Activated CD4-positive, alpha-beta T cell treated with anti-CD3 and anti-CD28 coated beads for 36 hours (primary cell): ENCODE results near the gene BLMH. TPM values are rescaled to one million over a fixed set of nuclear protein-coding genes. Genes with fewer than 3 reads are reported as not detected.
"Not testable (repeated sequence)": the region's sequence is repeated elsewhere in the genome, so short reads cannot be mapped to it uniquely, and the experiment has no call there.

Experiments used
- ATAC-seq: fragments of 200-7000 bp; cut with Tn5 transposase; one replicate; pipeline ENCODE4 v1.10.0; 2021; ENCODE audit warnings: mild to moderate bottlenecking, moderate library complexity
- CTCF ChIA-PET: fragments of 350-600 bp; sonication (Branson Sonifier 250); formaldehyde crosslinking; loops from one replicate; lab custom pipeline; 2021; ENCODE audit warnings: antibody characterized with exemption; lab: Charles Lee
- POLR2A ChIA-PET: fragments of 350-600 bp; sonication (Branson Sonifier 250); formaldehyde crosslinking; loops from one replicate; lab custom pipeline; 2021; ENCODE audit warnings: antibody characterized with exemption, inconsistent platforms; lab: Charles Lee
- DNase-seq: peaks from one replicate; pipeline ENCODE4 v3.0.0-alpha.2; 2020
- H3K27ac Mint-ChIP-seq: one replicate; pipeline ENCODE4 v1.8.0; 2021; ENCODE audit warnings: mixed read lengths
- H3K27me3 Mint-ChIP-seq: one replicate; pipeline ENCODE4 v1.8.0; 2021; ENCODE audit warnings: mixed read lengths
- H3K36me3 Mint-ChIP-seq: one replicate; pipeline ENCODE4 v1.8.0; 2021; ENCODE audit warnings: low read depth, mixed read lengths
- H3K4me1 Mint-ChIP-seq: one replicate; pipeline ENCODE4 v1.8.0; 2021; ENCODE audit warnings: mixed read lengths
- H3K4me3 Mint-ChIP-seq: one replicate; pipeline ENCODE4 v1.8.0; 2021; ENCODE audit warnings: mild to moderate bottlenecking, moderate library complexity, mixed read lengths
- H3K9me3 Mint-ChIP-seq: one replicate; pipeline ENCODE4 v1.8.0; 2021; ENCODE audit warnings: low read depth, mixed read lengths
- intact Hi-C, 2 experiments: fragments of 100-400 bp; cut with DNase I in 1 of 2; cut with micrococcal nuclease in 1 of 2; formaldehyde crosslinking; loops; one replicate each; pipeline versions ENCODE4 v1.14.2 to v1.15.1; 2022 to 2024; cut with DNase I, micrococcal nuclease
- total RNA-seq, 2 experiments: library from RNA; stranded (reverse); gene quantifications; one replicate each; pipeline ENCODE4 v1.2.3, GENCODE V29; 2021

Gene BLMH
- total RNA-seq, 2 experiments from 2014 or later = 54.3 to 74.5 TPM

DNA sequence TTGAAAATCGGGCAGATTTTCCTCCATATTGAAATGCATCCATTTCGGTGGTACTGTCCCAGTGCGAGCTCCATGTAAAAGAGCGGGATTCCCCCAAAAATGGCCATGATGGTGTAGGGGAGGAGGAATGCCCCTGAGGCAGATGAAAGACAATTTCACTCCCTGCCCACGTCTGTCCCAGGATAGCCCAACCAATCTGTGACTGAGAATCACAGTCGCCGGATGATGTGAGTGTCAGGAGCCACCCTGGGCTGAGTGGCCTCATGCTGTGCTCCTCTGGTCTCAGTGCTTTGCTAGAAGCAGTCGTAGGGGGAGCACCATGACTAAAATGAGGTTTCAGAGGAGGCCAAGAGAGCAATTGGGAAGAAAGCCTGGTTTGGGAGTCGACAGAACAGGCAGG is 72.9 kb downstream of the BLMH start:
- POLR2A ChIA-PET = no interaction called here
- H3K27me3 Mint-ChIP-seq = no peaks in the 10 kb centered on the region
- no peaks in the 10 kb centered on the region for H3K9me3 Mint-ChIP-seq
- intact Hi-C loops = no loop called here
- no peaks in the 10 kb centered on the region for H3K36me3 Mint-ChIP-seq
- H3K27ac Mint-ChIP-seq = no peak overlapping the region
- DNase-seq = no peak
- H3K4me3 Mint-ChIP-seq = no peak overlapping the region
- no peak for ATAC-seq
- CTCF ChIA-PET = interaction anchor here (0.6 kb wide), 1 partner anchor 15 kb away, joined by 3 read pairs; no protein-coding TSS in a partner anchor
- no peaks in the 10 kb centered on the region for H3K4me1 Mint-ChIP-seq

DNA sequence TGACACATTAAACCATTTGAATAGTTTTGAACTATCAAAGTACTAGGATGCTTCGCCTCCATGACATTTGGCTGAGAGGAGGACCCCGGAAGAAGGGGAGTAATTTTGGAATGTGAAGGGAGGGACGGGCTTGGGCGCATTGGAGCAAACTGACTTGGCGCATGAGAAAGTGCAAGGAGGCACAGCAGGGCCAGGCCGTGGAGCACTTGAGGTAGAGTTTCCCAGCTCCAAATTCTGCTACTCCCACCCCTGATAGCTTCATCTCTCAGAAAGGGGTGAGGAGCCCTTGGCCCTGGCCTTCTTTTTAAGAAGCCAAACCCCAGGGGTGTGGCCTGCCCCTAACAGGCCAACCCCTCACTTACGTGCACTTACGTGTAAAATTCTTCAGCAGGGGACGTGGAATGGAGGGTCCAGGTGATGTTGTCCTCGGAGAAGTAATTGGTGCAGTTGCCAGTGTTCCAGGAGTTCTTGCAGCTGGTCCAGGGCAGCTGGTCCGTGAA is 73.9 kb downstream of the BLMH start:
- ATAC-seq = no peak
- H3K4me1 Mint-ChIP-seq = no peaks in the 10 kb centered on the region
- no peak for DNase-seq
- CTCF ChIA-PET = interaction anchor here (0.6 to 1.1 kb wide), 3 partner anchors 14 to 1368 kb away, joined by 3 to 4 read pairs (median 3); no protein-coding TSS in a partner anchor
- no peak overlapping the region for H3K4me3 Mint-ChIP-seq
- no peaks in the 10 kb centered on the region for H3K27me3 Mint-ChIP-seq
- intact Hi-C loops = no loop called here
- H3K9me3 Mint-ChIP-seq = no peaks in the 10 kb centered on the region
- H3K27ac Mint-ChIP-seq = no peak overlapping the region
- no peaks in the 10 kb centered on the region for H3K36me3 Mint-ChIP-seq
- POLR2A ChIA-PET = no interaction called here

DNA sequence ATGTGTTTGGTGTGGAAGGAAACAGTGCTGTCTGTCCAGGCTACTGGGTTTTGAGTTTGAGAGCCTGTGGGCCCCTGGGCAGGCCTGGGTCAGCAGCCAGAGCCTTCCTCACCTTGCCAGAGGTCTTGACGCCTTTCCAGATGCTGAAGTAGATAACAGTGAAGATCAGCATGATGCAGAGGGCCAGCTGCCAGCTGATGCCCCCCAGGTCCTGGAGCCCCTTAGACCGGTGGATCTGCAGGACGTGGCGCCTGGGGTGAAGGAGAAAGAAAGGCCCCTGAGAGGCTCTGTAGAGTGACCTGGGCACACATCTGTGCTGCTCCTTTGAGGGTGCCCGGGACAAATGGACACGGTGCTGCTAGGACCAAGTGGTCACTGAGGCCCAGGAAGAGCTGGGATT is 74.7 kb downstream of the BLMH start:
- Mint-ChIP-seq H3K9me3 (no peaks in the 10 kb centered on the region), H3K27me3 (no peaks in the 10 kb centered on the region), H3K4me3 (no peak overlapping the region), H3K27ac (no peak overlapping the region), H3K36me3 (no peaks in the 10 kb centered on the region), H3K4me1 (no peaks in the 10 kb centered on the region)
- intact Hi-C loops = no loop called here
- DNase-seq = no peak
- POLR2A ChIA-PET = no interaction called here
- CTCF ChIA-PET = interaction anchor here (0.7 to 1.1 kb wide), 2 partner anchors 51 to 1368 kb away, joined by 3 to 4 read pairs; no protein-coding TSS in a partner anchor
- ATAC-seq = no peak

DNA sequence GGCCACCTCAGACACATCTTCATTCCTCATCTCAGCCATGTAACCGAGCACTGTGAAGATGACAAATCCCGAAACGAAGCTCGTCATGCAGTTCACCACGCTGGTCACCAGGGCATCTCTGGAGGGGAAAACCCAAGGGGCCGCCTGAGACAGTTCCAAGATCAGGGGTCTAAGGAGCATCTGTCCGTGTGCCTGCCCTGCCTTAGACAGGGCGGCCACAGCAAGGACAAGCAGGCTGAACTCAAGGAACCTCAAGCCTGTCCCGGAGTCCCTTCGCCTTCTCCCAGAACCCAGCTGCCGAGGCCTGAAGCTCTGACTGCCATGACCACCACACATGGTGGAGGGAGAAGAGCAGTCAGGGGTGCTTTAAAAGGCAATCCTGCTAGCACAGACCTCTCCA is 79.0 kb downstream of the BLMH start:
- Mint-ChIP-seq H3K4me1 (no peaks in the 10 kb centered on the region), H3K9me3 (no peaks in the 10 kb centered on the region), H3K36me3 (no peaks in the 10 kb centered on the region), H3K27me3 (peaks cover 6% of the 10 kb centered on the region), H3K27ac (no peak overlapping the region), H3K4me3 (no peak overlapping the region)
- ATAC-seq (peak; percentile 26), DNase-seq (no peak)
- ChIA-PET POLR2A (interaction anchor here (0.6 kb wide), 1 partner anchor 1714 kb away, joined by 3 read pairs; no protein-coding TSS in a partner anchor), CTCF (interaction anchor here (0.6 kb wide), 1 partner anchor 40 kb away, joined by 3 read pairs; no protein-coding TSS in a partner anchor)
- intact Hi-C loops = no loop called here

GRCh38 chr17:30211371-30211770 is 80.4 kb downstream of the BLMH start:
- Mint-ChIP-seq H3K27ac (no peak overlapping the region), H3K4me3 (no peak overlapping the region), H3K4me1 (no peaks in the 10 kb centered on the region), H3K9me3 (no peaks in the 10 kb centered on the region), H3K36me3 (no peaks in the 10 kb centered on the region), H3K27me3 (peaks cover 9% of the 10 kb centered on the region)
- no peak for DNase-seq
- ATAC-seq = no peak
- ChIA-PET CTCF (no interaction called here), POLR2A (no interaction called here)
- intact Hi-C loops = no loop called here

GRCh38 chr17:30210901-30211300 is 80.8 kb downstream of the BLMH start:
- H3K4me3 Mint-ChIP-seq = no peak overlapping the region
- H3K4me1 Mint-ChIP-seq = no peaks in the 10 kb centered on the region
- no peak for ATAC-seq
- intact Hi-C loops = no loop called here
- H3K27ac Mint-ChIP-seq = no peak overlapping the region
- H3K27me3 Mint-ChIP-seq = peaks cover 9% of the 10 kb centered on the region
- H3K9me3 Mint-ChIP-seq = no peaks in the 10 kb centered on the region
- POLR2A ChIA-PET = no interaction called here
- CTCF ChIA-PET = no interaction called here
- DNase-seq = no peak
- no peaks in the 10 kb centered on the region for H3K36me3 Mint-ChIP-seq

DNA sequence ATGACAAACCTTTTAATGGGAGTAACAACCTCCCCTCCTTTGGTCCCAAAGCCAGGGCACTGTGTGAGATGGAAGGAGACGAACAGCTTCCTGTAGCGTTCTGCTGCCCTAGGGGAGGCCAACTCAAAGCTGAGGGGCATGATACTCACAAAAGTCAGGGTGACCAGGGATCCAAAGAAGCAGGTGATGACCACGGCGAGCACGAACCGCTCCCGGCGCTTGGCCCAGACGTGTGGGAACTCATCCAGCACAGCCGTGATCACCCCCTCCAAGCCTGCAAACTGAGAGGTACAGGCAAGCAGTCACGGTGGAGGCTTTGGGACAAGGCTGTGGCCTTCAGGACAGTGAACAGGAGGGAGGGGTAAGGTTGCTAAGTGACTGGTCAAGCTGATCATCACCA is 81.4 kb downstream of the BLMH start:
- peaks cover 9% of the 10 kb centered on the region for H3K27me3 Mint-ChIP-seq
- POLR2A ChIA-PET = no interaction called here
- CTCF ChIA-PET = no interaction called here
- H3K4me1 Mint-ChIP-seq = no peaks in the 10 kb centered on the region
- intact Hi-C loops = no loop called here
- H3K9me3 Mint-ChIP-seq = no peaks in the 10 kb centered on the region
- H3K27ac Mint-ChIP-seq = no peak overlapping the region
- H3K4me3 Mint-ChIP-seq = no peak overlapping the region
- ATAC-seq (no peak), DNase-seq (no peak)
- H3K36me3 Mint-ChIP-seq = no peaks in the 10 kb centered on the region

- ChIA-PET POLR2A (no interaction called here), CTCF (no interaction called here)
- Mint-ChIP-seq H3K27ac (no peak overlapping the region), H3K36me3 (no peaks in the 10 kb centered on the region), H3K4me1 (no peaks in the 10 kb centered on the region), H3K27me3 (peaks cover 9% of the 10 kb centered on the region), H3K4me3 (no peak overlapping the region), H3K9me3 (no peaks in the 10 kb centered on the region)
- intact Hi-C loops = no loop called here
- ATAC-seq = no peak
- DNase-seq = no peak
Observed at GRCh38 chr17:30209930-30210329, 81.8 kb downstream of the BLMH start.

DNA sequence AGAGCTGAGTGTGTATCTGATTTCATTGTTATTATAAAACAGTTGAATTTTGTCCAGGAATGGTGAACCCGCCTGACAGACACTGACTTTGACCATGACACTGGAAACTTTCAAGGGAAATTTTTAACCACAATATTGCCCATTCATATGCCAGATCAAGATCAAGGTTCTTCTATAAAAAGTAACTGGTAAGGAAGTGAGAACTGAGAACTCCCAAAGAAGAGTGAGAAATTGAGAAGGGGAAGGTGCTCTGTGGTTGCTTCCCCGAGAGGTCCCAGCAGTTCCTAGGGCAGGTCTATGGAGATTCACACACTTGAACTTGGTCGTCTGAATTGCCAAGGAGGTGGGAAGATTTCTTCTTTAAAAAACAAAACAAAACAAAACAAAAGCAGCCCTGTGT is 83.5 kb downstream of the BLMH start:
- no peaks in the 10 kb centered on the region for H3K36me3 Mint-ChIP-seq
- H3K4me1 Mint-ChIP-seq = no peaks in the 10 kb centered on the region

DNA sequence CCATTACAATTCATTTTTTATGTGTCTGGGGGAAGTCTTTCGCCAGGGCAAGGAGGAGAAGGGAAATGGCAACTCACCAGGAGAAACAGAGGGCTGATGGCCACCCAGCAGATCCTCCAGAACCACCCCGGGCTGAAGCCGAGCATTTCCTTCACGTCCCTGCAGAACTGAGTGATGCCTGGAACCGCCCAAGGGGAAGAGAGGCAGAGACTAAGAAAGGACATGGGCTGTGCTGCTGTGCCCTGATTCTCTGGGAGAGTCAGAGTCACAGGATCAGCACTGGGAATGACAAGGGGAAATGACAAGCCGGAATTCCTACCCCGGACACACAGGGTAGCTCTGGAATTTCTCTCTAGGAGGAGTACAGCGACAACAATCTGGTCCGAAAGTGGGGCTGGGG is 84.1 kb downstream of the BLMH start:
- no peak overlapping the region for H3K27ac Mint-ChIP-seq
- no peak overlapping the region for H3K4me3 Mint-ChIP-seq
- ChIA-PET CTCF (no interaction called here), POLR2A (no interaction called here)
- no peaks in the 10 kb centered on the region for H3K9me3 Mint-ChIP-seq
- peaks cover 9% of the 10 kb centered on the region for H3K27me3 Mint-ChIP-seq
- H3K4me1 Mint-ChIP-seq = no peaks in the 10 kb centered on the region
- DNase-seq (no peak), ATAC-seq (no peak)
- no peaks in the 10 kb centered on the region for H3K36me3 Mint-ChIP-seq
- intact Hi-C loops = no loop called here

More for the DNA sequence above, 83.5 kb downstream of the BLMH start:
- intact Hi-C loops = no loop called here
- DNase-seq = no peak
- no peak overlapping the region for H3K4me3 Mint-ChIP-seq
- H3K27ac Mint-ChIP-seq = no peak overlapping the region
- H3K9me3 Mint-ChIP-seq = no peaks in the 10 kb centered on the region
- no peak for ATAC-seq
- CTCF ChIA-PET = no interaction called here
- H3K27me3 Mint-ChIP-seq = peaks cover 9% of the 10 kb centered on the region
- POLR2A ChIA-PET = no interaction called here

DNA sequence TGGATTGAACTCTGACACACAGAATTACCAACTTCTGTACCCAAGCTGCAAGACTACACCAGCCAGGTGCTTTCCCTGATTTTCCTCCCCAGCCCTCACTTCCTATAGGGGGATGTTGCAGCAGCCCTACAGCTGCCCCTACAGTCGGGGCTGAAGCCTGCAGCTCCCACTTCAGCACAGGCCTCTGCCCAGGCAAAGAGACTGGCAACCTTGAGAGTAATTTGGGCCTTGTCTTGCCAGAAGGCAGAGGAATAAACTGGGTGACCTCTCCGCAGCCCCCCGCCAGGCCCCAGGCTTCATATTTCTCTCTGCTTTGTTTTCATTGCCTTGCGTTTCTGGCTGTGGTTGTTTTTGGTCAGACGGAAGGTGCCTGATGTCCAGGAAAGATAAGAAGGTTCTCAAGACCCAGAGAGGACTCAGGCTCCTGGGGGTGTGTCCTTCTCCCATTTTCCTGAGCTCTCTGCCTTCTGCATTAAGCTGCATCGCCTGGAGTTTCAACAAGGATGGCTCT is 88.2 kb downstream of the BLMH start:
- H3K36me3 Mint-ChIP-seq = no peaks in the 10 kb centered on the region
- CTCF ChIA-PET = interaction anchor here (0.5 to 1.0 kb wide), 4 partner anchors 10 to 383 kb away, joined by 3 to 4 read pairs (median 4); no protein-coding TSS in a partner anchor
- ATAC-seq = no peak
- no peaks in the 10 kb centered on the region for H3K9me3 Mint-ChIP-seq
- intact Hi-C loops = no loop called here
- H3K4me3 Mint-ChIP-seq = no peak overlapping the region
- no peak overlapping the region for H3K27ac Mint-ChIP-seq
- H3K27me3 Mint-ChIP-seq = peaks cover 14% of the 10 kb centered on the region
- H3K4me1 Mint-ChIP-seq = no peaks in the 10 kb centered on the region
- POLR2A ChIA-PET = no interaction called here
- no peak for DNase-seq

- POLR2A ChIA-PET, intact Hi-C loops, H3K4me3 Mint-ChIP-seq: not testable (repeated sequence)
Observed at GRCh38 chr17:30200656-30201055, 91.1 kb downstream of the BLMH start.

More at GRCh38 chr17:30200656-30201055, 91.1 kb downstream of the BLMH start:
- CTCF ChIA-PET, H3K4me1 Mint-ChIP-seq, H3K36me3 Mint-ChIP-seq, H3K27ac Mint-ChIP-seq, H3K9me3 Mint-ChIP-seq, H3K27me3 Mint-ChIP-seq, DNase-seq, ATAC-seq: not testable (repeated sequence)
